Glomerular endothelial cell (primary cell): ENCODE results near the gene MKRN2. TPM values are rescaled to one million over a fixed set of nuclear protein-coding genes. Genes with fewer than 3 reads are reported as not detected.

ENCODE experiments used
- DNase-seq: peaks from one replicate; pipeline ENCODE4 v3.0.0-alpha.2; 2011; ENCODE audit warnings: low read depth, low spot score; ENCODE audit errors: extremely low read depth
- total RNA-seq: library from RNA; depleted of rRNA; stranded (reverse); fragments of >200 nt; gene quantifications from 2 replicates; pipeline ENCODE4 v1.2.3, GENCODE V29; 2015

The MKRN2 gene
- total RNA-seq, 1 donor from 2014 or later = 38.7 TPM

- no peak for DNase-seq
Measured at GRCh38 chr3:12553921-12554391, 2.9 kb upstream of the MKRN2 start.

GRCh38 chr3:12556314-12556689 is 585 bp upstream of the MKRN2 start:
- no peak for DNase-seq

- no peak for DNase-seq
Measured at GRCh38 chr3:12557473-12558100, 700 bp downstream of the MKRN2 start.

- no peak for DNase-seq
Measured at GRCh38 chr3:12558706-12559105, 1.8 kb downstream of the MKRN2 start.

- DNase-seq = no peak
Measured at GRCh38 chr3:12559520-12559919, 2.6 kb downstream of the MKRN2 start.

GRCh38 chr3:12560505-12561190 is 3.8 kb downstream of the MKRN2 start:
- no peak for DNase-seq

GRCh38 chr3:12561397-12561796 is 4.5 kb downstream of the MKRN2 start:
- DNase-seq = no peak

GRCh38 chr3:12562451-12562850 is 5.6 kb downstream of the MKRN2 start:
- no peak for DNase-seq

GRCh38 chr3:12566976-12567375 is 10.1 kb downstream of the MKRN2 start:
- DNase-seq = no peak

- no peak for DNase-seq
Measured at GRCh38 chr3:12568747-12569146, 11.9 kb downstream of the MKRN2 start.

GRCh38 chr3:12569836-12570235 is 12.9 kb downstream of the MKRN2 start:
- DNase-seq = no peak

GRCh38 chr3:12571986-12572385 is 15.1 kb downstream of the MKRN2 start:
- no peak for DNase-seq

GRCh38 chr3:12574131-12574530 is 17.2 kb downstream of the MKRN2 start:
- no peak for DNase-seq

- no peak for DNase-seq
Measured at GRCh38 chr3:12574661-12575060, 17.8 kb downstream of the MKRN2 start.

GRCh38 chr3:12577379-12577778 is 20.5 kb downstream of the MKRN2 start:
- no peak for DNase-seq

- no peak for DNase-seq
Measured at GRCh38 chr3:12578742-12579141, 21.9 kb downstream of the MKRN2 start.

- DNase-seq = no peak
Measured at GRCh38 chr3:12579456-12579855, 22.6 kb downstream of the MKRN2 start.

GRCh38 chr3:12579905-12580304 is 23.0 kb downstream of the MKRN2 start:
- DNase-seq = no peak

- no peak for DNase-seq
Measured at GRCh38 chr3:12582730-12583129, 25.8 kb downstream of the MKRN2 start.

- DNase-seq = no peak
Measured at GRCh38 chr3:12583280-12583679, 26.4 kb downstream of the MKRN2 start.

GRCh38 chr3:12584083-12584482 is 27.2 kb downstream of the MKRN2 start:
- no peak for DNase-seq

GRCh38 chr3:12585181-12585580 is 28.3 kb downstream of the MKRN2 start:
- no peak for DNase-seq

GRCh38 chr3:12585970-12586369 is 29.1 kb downstream of the MKRN2 start:
- no peak for DNase-seq
